ENCODE results near the gene TIAL1.

The TIAL1 gene

GRCh38 chr10:119526621-119527592, 69.9 kb downstream of the TIAL1 start:
- no peak for DNase-seq

- DNase-seq, result no peak
Measured at GRCh38 chr10:119526149-119526548, 70.6 kb downstream of the TIAL1 start.

GRCh38 chr10:119525116-119525515, 71.6 kb downstream of the TIAL1 start:
- DNase-seq, result no peak

- DNase-seq, result no peak
Measured at GRCh38 chr10:119524720-119525070, 72.1 kb downstream of the TIAL1 start.

GRCh38 chr10:119523895-119524719, 72.7 kb downstream of the TIAL1 start:
- DNase-seq, result no peak

All from stimulated activated CD4-positive, alpha-beta T cell treated with anti-CD3 and anti-CD28 coated beads, Interleukin-2, amount 100 ng/mL, for 48 hours (primary cell).